HG03060 (cell line): ENCODE measurements around the gene CPNE5.

Experiments used
- ATAC-seq: cut with Tn5 transposase; IDR thresholded peaks from one replicate; pipeline ENCODE4 v1.9.1; 2021; ENCODE audit warnings: low read depth, moderate number of reproducible peaks; ENCODE audit not compliant: unreplicated experiment

The CPNE5 gene

GRCh38 chr6:36838896-36839748 is at the start of gene CPNE5:
CPNE5 (minus strand) TSS chr6:36839444; CDS start chr6:36839377, 67 bp downstream.
- no peak for ATAC-seq

- ATAC-seq = no peak
Measured at GRCh38 chr6:36888115-36888643, 48.9 kb upstream of the CPNE5 start.

- no peak for ATAC-seq
Measured at GRCh38 chr6:36886950-36887618, 47.8 kb upstream of the CPNE5 start.

- ATAC-seq = peak; percentile 90
Measured at GRCh38 chr6:36885461-36886401, 46.5 kb upstream of the CPNE5 start, which contains the start of gene C6orf89. C6orf89 (plus strand) TSS chr6:36885952; CDS start chr6:36899445, 13,493 bp downstream.

- ATAC-seq = no peak
Measured at GRCh38 chr6:36884610-36885009, 45.4 kb upstream of the CPNE5 start.

- no peak for ATAC-seq
Measured at GRCh38 chr6:36875250-36875633, 36.0 kb upstream of the CPNE5 start.

- ATAC-seq = peak; percentile 54
Measured at GRCh38 chr6:36874443-36875249, 35.4 kb upstream of the CPNE5 start, which contains the start of gene PPIL1. PPIL1 (minus strand) TSS chr6:36874803; CDS start chr6:36874772, 31 bp downstream.

GRCh38 chr6:36873612-36874442 is 34.6 kb upstream of the CPNE5 start:
- no peak for ATAC-seq

- no peak for ATAC-seq
Measured at GRCh38 chr6:36873115-36873514, 33.9 kb upstream of the CPNE5 start.

GRCh38 chr6:36871686-36872085 is 32.4 kb upstream of the CPNE5 start:
- no peak for ATAC-seq

- ATAC-seq = no peak
Measured at GRCh38 chr6:36867471-36868224, 28.4 kb upstream of the CPNE5 start.

- ATAC-seq = no peak
Measured at GRCh38 chr6:36865835-36866234, 26.6 kb upstream of the CPNE5 start.

GRCh38 chr6:36863670-36864540 is 24.7 kb upstream of the CPNE5 start:
- no peak for ATAC-seq

- ATAC-seq = no peak
Measured at GRCh38 chr6:36862848-36863382, 23.7 kb upstream of the CPNE5 start.

- no peak for ATAC-seq
Measured at GRCh38 chr6:36862164-36862847, 23.1 kb upstream of the CPNE5 start.

GRCh38 chr6:36860126-36860525 is 20.9 kb upstream of the CPNE5 start:
- no peak for ATAC-seq
